Fibroblast of lung (primary cell): ENCODE data around the gene ZNF423.

Experiments used
- CTCF ChIP-seq, 2 donors: IDR thresholded peaks in 1 of 2; conservative IDR thresholded peaks in 1 of 2; 1 replicate in 1 of 2; 2 replicates in 1 of 2; pipeline ENCODE4 v1.5.1; 2011 to 2012; ENCODE audit warnings: low read length in 2 of 2, control low read depth in 1 of 2, inconsistent platforms in 1 of 2, low read depth in 1 of 2, mild to moderate bottlenecking in 1 of 2
- EZH2 ChIP-seq: IDR thresholded peaks from 2 replicates; pipeline ENCODE4 v1.5.1; 2012; ENCODE audit warnings: low read length, control low read depth, mild to moderate bottlenecking; ENCODE audit errors: missing control alignments

GRCh38 chr16:49623501-49624266, 232.2 kb downstream of the ZNF423 start:
- no peak for TF ChIP-seq CTCF (conservative IDR thresholded peaks at IDR 0.05 in 1 of 2, IDR thresholded peaks at IDR 0.05 in 1 of 2; ENCODE audit: low read depth in 1 of 2, low read length in 2 of 2)
- no peak for TF ChIP-seq EZH2
